TTC549 (cell line): Measurements from ENCODE around the gene NUDCD3.
"Not testable (repeated sequence)": the region's sequence is repeated elsewhere in the genome, so short reads cannot be mapped to it uniquely, and the experiment has no call there.

ENCODE experiments used
- FAIRE-seq: peaks from 2 replicates; lab custom pipeline; 2012; peaks lifted over from hg19 to GRCh38; lab: Jason Lieb, UNC

The NUDCD3 gene

GRCh38 chr7:44447874-44448425, 42.5 kb downstream of the NUDCD3 start:
- no peak for FAIRE-seq

GRCh38 chr7:44445986-44446671, 44.3 kb downstream of the NUDCD3 start:
- no peak for FAIRE-seq

- no peak for FAIRE-seq
These were observed 49.4 kb downstream of the NUDCD3 start for GRCh38 chr7:44441079-44441478.

GRCh38 chr7:44440577-44441078, 49.8 kb downstream of the NUDCD3 start:
- no peak for FAIRE-seq

GRCh38 chr7:44439926-44440325, 50.5 kb downstream of the NUDCD3 start:
- FAIRE-seq = no peak

- no peak for FAIRE-seq
These were observed 51.6 kb downstream of the NUDCD3 start for GRCh38 chr7:44438816-44439215.

- FAIRE-seq = no peak
These were observed 56.3 kb downstream of the NUDCD3 start for GRCh38 chr7:44434201-44434600.

GRCh38 chr7:44433255-44434022, 57.0 kb downstream of the NUDCD3 start:
- FAIRE-seq = no peak

GRCh38 chr7:44432381-44432977, 58.0 kb downstream of the NUDCD3 start:
- FAIRE-seq = no peak

GRCh38 chr7:44431091-44431608, 59.3 kb downstream of the NUDCD3 start:
- FAIRE-seq = no peak

GRCh38 chr7:44430054-44430453, 60.4 kb downstream of the NUDCD3 start:
- no peak for FAIRE-seq

- not testable (repeated sequence) for FAIRE-seq
These were observed 65.7 kb downstream of the NUDCD3 start for GRCh38 chr7:44424762-44425161.

GRCh38 chr7:44416941-44417340, 73.5 kb downstream of the NUDCD3 start:
- FAIRE-seq = no peak

- FAIRE-seq = no peak
These were observed 74.9 kb downstream of the NUDCD3 start for GRCh38 chr7:44415510-44415909.

GRCh38 chr7:44415047-44415446, 75.4 kb downstream of the NUDCD3 start:
- no peak for FAIRE-seq

GRCh38 chr7:44411306-44411705, 79.2 kb downstream of the NUDCD3 start:
- FAIRE-seq = no peak

GRCh38 chr7:44408596-44408995, 81.9 kb downstream of the NUDCD3 start:
- no peak for FAIRE-seq

GRCh38 chr7:44403775-44404174, 86.7 kb downstream of the NUDCD3 start:
- FAIRE-seq = no peak

GRCh38 chr7:44403176-44403759, 87.2 kb downstream of the NUDCD3 start:
- FAIRE-seq = no peak

GRCh38 chr7:44402401-44403060, 87.9 kb downstream of the NUDCD3 start:
- no peak for FAIRE-seq

GRCh38 chr7:44401692-44402091, 88.8 kb downstream of the NUDCD3 start:
- FAIRE-seq = no peak

GRCh38 chr7:44400033-44400511, 90.4 kb downstream of the NUDCD3 start:
- no peak for FAIRE-seq
